ENCODE measurements around the gene KIT. TPM values are rescaled to one million over a fixed set of nuclear protein-coding genes. Genes with fewer than 3 reads are reported as not detected.

The KIT gene
- total and polyA plus RNA-seq, 7 donors: 0.19 to 2.1 (median 0.92) TPM

GRCh38 chr4:54779476-54780148, 121.9 kb downstream of the KIT start:
- no peak overlapping the region for H3K4me3 ChIP-seq
- intact Hi-C loops (cut with DNase I): no loop called here
- ATAC-seq (no peak), DNase-seq (no peak)
- no peaks in the 10 kb centered on the region for H3K36me3 ChIP-seq (ENCODE audit: insufficient read depth in 1 of 2, low read depth in 1 of 2)
- no peak overlapping the region for H3K27ac ChIP-seq
- 53 to 66% (median 60%) methylated on average over 2 of the region's 2 CpGs for WGBS, 3 donors
- TF ChIP-seq CTCF (IDR thresholded peaks at IDR 0.05): no peak
- H3K9me3 ChIP-seq: no peaks in the 10 kb centered on the region
- H3K4me1 ChIP-seq: no peaks in the 10 kb centered on the region
- H3K27me3 ChIP-seq (ENCODE audit: insufficient read depth in 3 of 3, low read length in 2 of 3): no peaks in the 10 kb centered on the region

- no peak overlapping the region for H3K27ac ChIP-seq
- no peaks in the 10 kb centered on the region for H3K36me3 ChIP-seq (ENCODE audit: insufficient read depth in 1 of 2, low read depth in 1 of 2)
- no peak for DNase-seq
- no peak for TF ChIP-seq CTCF (IDR thresholded peaks at IDR 0.05)
- intact Hi-C loops (cut with DNase I): no loop called here
- no peaks in the 10 kb centered on the region for H3K27me3 ChIP-seq (ENCODE audit: insufficient read depth in 3 of 3, low read length in 2 of 3)
- no peaks in the 10 kb centered on the region for H3K9me3 ChIP-seq
- H3K4me3 ChIP-seq: no peak overlapping the region
- no peaks in the 10 kb centered on the region for H3K4me1 ChIP-seq
- no peak for ATAC-seq
Measured at GRCh38 chr4:54780149-54780495, 122.4 kb downstream of the KIT start.

GRCh38 chr4:54781756-54782155, 124.0 kb downstream of the KIT start:
- ATAC-seq (no peak), DNase-seq (peak in 1 of 2 donors; percentile 15)
- no peaks in the 10 kb centered on the region for H3K4me1 ChIP-seq
- intact Hi-C loops (cut with DNase I): no loop called here
- 15 to 21% (median 16%) methylated on average over 4 of the region's 4 CpGs for WGBS, 3 donors
- no peak overlapping the region for H3K27ac ChIP-seq
- H3K4me3 ChIP-seq: no peak overlapping the region
- TF ChIP-seq CTCF (IDR thresholded peaks at IDR 0.05): no peak
- no peaks in the 10 kb centered on the region for H3K36me3 ChIP-seq (ENCODE audit: insufficient read depth in 1 of 2, low read depth in 1 of 2)
- no peaks in the 10 kb centered on the region for H3K9me3 ChIP-seq
- H3K27me3 ChIP-seq (ENCODE audit: insufficient read depth in 3 of 3, low read length in 2 of 3): no peaks in the 10 kb centered on the region

GRCh38 chr4:54783402-54784110, 125.8 kb downstream of the KIT start:
- ATAC-seq (no peak), DNase-seq (no peak)
- Histone ChIP-seq H3K27me3 (ENCODE audit: insufficient read depth in 3 of 3, low read length in 2 of 3) (no peaks in the 10 kb centered on the region), H3K4me1 (no peaks in the 10 kb centered on the region), H3K4me3 (no peak overlapping the region), H3K27ac (peak overlapping the region; percentile 53), H3K36me3 (ENCODE audit: insufficient read depth in 1 of 2, low read depth in 1 of 2) (no peaks in the 10 kb centered on the region), H3K9me3 (no peaks in the 10 kb centered on the region)
- no peak for TF ChIP-seq CTCF (IDR thresholded peaks at IDR 0.05)
- WGBS, 3 donors: 75 to 81% (median 77%) methylated on average over 7 of the region's 7 CpGs
- intact Hi-C loops (cut with DNase I): no loop called here

Data from psoas muscle (tissue), 8 donors.